GM19099 (cell line): Measurements from ENCODE around the gene MIX23.

Source experiments
- POLR2A ChIP-seq: IDR thresholded peaks from 3 replicates; pipeline ENCODE4 v1.6.1; 2011; ENCODE audit warnings: low read depth; ENCODE audit not compliant: insufficient read length; ENCODE audit errors: extremely low read depth

Gene MIX23

DNA sequence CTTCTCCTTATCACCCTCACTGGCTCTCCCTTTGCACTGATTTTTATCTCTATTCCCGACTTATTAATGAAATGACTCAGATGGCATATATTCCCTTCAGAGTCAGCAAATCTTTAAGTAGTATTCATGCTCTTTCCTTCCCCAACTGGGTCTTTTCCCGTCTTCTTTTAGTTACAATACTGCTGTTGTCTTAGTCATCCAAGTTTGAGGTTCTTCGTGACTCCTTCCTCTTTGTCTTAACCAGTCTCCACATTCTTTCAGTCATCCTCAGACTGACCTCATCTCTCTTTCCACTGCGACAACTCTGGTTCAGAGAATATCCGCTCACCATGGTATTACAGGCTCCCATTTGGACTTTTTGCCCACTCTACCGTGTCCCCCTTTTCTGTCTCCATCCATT lies 20.5 kb upstream of the MIX23 start:
- TF ChIP-seq POLR2A, result no peak

GRCh38 chr3:122398920-122399319 lies 15.9 kb upstream of the MIX23 start:
- TF ChIP-seq POLR2A, result no peak

- TF ChIP-seq POLR2A, result no peak
Measured at GRCh38 chr3:122397201-122397600, 14.2 kb upstream of the MIX23 start.

DNA sequence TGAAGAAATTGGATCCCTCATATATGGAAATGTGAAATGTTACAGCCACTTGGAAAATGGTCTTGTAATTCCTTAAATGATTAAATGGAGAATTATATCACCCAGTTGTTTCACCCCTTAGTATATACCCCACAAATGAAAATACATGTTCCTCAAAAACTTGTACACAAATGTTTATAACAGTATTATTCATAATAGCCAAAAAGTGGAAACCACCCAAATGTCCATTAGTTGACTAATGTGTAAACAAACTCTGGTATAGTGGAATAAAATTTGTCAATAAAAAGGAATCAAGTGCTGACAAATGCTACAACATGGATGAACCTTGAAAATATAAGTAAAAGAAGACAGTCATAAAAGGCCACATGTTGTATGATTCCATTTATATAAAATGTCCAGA lies 13.5 kb upstream of the MIX23 start:
- no peak for TF ChIP-seq POLR2A

DNA sequence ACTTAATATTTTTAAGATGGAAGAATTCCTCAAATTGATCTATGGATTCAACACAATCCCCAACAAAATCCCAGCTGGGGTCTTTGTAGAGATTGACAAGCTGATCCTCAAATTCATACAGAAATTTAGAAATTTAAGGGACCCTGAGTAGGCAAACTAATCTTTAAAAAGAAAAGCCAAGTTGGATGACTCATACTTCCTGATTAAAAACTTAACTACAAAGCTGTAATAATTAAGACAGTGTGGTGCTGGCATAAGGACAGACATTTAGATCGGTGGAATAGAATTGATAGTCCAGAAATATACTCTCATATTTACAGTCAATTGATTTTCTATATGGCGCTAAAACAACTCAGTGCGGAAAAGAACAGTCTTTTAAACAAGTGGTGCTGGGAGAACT lies 12.6 kb upstream of the MIX23 start:
- no peak for TF ChIP-seq POLR2A

DNA sequence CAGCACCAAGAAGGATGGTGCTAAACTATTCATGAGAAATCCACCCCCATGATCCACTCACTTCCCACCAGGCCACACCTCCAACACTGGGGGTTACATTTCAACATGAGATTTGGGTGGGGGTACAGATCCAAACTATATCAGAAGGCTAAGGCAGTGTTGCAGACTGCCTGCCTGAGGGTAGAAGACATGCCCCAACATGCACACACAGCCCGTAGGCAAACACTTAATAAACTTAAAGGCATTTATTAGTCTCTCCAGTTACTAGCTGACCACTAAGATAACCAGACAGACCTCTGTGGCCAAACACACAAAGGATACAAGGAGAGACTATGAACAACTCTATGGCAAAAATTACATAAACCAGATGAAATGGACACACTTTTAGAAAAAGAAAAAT lies 11.1 kb upstream of the MIX23 start:
- no peak for TF ChIP-seq POLR2A

- TF ChIP-seq POLR2A, result no peak
Measured at GRCh38 chr3:122392868-122393844, 10.1 kb upstream of the MIX23 start.

DNA sequence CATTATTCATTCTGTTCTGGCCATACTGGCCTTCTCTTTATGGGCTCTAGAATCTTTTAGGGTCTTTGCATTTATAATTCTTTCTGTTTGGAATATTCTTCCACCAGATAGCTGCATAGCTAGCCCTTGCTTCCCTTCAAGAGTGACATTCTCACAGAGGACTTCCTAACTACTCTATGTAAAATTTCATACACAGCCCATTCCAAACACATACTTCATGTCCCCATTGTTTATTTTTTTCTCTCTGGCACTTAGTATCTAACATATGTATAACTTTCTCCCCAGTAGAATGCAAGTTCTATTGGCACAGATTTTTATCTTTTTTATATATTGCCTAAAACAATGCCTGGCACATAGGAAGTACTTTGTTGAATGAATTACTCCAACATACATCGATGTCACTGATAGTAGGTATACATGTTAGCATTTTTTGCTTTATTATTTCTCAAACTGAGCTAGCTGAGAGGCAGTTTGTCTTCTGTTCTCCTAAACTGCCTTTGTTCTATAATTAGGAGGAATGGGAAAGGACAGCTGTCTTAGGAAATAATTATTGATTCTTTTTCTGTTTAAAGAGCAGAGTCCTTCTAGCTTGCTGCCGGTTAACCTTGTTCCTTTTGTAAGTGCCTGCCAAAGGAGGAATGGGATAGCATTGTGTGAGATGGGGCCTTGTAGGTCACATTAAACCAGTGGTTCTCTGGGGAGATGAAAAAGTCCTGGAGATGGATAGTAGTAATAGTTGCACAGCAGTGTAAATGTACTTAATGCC lies 8.8 kb upstream of the MIX23 start:
- TF ChIP-seq POLR2A, result no peak

- no peak for TF ChIP-seq POLR2A
Measured at GRCh38 chr3:122390665-122391064, 7.6 kb upstream of the MIX23 start.

DNA sequence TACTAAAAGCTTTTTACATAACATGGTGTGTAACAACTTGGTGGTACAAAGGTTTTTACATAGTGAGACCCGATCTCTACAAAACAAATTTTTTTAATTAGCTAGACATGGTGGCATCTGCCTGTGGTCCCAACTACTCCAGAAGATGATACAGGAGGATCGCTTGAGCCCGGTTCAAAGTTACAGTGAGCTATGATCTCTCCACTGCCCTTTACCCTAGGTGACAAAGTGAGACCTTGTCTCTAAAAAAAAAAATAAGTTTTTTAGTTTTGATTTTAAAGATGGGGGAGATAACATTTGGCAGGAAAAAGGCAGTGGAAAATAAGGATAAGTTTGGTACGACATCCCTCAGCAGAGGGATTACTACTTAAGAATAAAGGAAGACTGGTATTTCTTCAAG lies 6.9 kb upstream of the MIX23 start:
- TF ChIP-seq POLR2A, result no peak

- TF ChIP-seq POLR2A, result no peak
Measured at GRCh38 chr3:122389197-122389596, 6.2 kb upstream of the MIX23 start.

GRCh38 chr3:122387709-122388108 lies 4.7 kb upstream of the MIX23 start:
- no peak for TF ChIP-seq POLR2A

- TF ChIP-seq POLR2A, result peak; percentile 88
Measured at GRCh38 chr3:122383771-122384697, 1.0 kb upstream of the MIX23 start, which contains the start of gene FAM162A. Gene FAM162A, plus strand, starts transcription at chr3:122384182. Its CDS starts 84 bp downstream, at chr3:122384266.

DNA sequence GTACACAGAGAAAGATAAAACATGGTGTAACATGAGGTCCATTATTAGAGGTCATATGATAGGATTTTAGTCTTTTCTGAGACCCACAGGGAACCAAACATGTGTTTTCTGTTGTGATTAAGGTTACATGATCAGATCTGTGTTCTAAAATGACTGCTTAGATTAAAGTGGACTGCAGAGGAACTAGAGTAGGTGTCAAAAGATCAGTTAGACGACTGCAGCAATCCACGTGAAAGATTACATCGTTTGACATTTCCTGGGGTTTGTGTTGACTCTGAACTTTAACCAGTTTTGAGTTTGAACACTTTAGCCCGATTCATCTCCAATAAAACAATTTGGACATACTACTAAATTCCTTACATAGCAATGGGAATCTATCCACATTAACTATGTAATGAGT lies 5.1 kb downstream of the MIX23 start:
- no peak for TF ChIP-seq POLR2A

- no peak for TF ChIP-seq POLR2A
Measured at GRCh38 chr3:122374034-122374433, 9.0 kb downstream of the MIX23 start.
